Body of pancreas (tissue), 4 donors: ENCODE measurements around the gene BET1L.
"Not testable (repeated sequence)": the region's sequence is repeated elsewhere in the genome, so short reads cannot be mapped to it uniquely, and the experiment has no call there.

Experiments
- CTCF ChIP-seq, 7 experiments: fragments of 450-650 bp in 4 of 7; fragments of 200-600 bp in 3 of 7; sonication (generic) in 3 of 7; IDR thresholded peaks; one replicate each; pipeline ENCODE4 v1.5.1; 2016 to 2019; ENCODE audit warnings: antibody characterized with exemption in 7 of 7
- POLR2A ChIP-seq, 3 donors: fragments of 450-650 bp; IDR thresholded peaks; one replicate each; pipeline ENCODE4 v1.6.1; 2016; ENCODE audit warnings: antibody characterized with exemption in 3 of 3, mild to moderate bottlenecking in 2 of 3

- TF ChIP-seq CTCF, POLR2A (IDR thresholded peaks at IDR 0.05): not testable (repeated sequence)
Measured at GRCh38 chr11:180242-180641, 27.0 kb downstream of the BET1L start.
